GM21786 (cell line): ENCODE data around the gene RSPRY1.

Experiments used
- ATAC-seq: cut with Tn5 transposase; IDR thresholded peaks from one replicate; pipeline ENCODE4 v1.9.1; 2021; ENCODE audit not compliant: unreplicated experiment

The RSPRY1 gene

DNA sequence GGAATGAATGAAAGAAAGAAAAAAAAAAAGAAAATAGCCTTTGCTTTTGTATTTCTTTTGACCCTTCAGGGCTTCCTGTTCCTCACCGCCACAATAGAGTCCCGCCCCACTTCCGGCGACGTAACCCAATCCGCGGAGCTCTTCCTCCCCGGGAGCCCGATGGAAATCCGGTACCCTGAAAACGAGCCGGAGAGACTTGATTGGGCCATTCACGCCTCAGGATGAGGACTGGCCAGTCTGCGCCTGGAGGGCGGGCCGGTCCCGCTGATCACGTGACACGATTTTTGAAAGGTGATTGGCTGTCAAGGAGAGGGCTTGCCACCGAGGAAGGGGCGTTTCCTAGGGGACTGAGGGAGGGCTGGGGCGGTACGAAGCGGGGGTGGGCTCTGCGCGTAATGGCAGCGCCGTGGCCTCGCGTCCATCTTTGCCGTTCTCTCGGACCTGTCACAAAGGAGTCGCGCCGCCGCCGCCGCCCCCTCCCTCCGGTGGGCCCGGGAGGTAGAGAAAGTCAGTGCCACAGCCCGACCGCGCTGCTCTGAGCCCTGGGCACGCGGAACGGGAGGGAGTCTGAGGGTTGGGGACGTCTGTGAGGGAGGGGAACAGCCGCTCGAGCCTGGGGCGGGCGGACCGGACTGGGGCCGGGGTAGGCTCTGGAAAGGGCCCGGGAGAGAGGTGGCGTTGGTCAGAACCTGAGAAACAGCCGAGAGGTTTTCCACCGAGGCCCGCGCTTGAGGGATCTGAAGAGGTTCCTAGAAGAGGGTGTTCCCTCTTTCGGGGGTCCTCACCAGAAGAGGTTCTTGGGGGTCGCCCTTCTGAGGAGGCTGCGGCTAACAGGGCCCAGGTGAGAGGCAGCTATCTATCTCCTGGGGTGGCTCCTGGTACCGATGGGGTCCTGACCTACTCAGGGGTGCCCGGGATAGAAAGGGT lies at the start of gene RSPRY1, which contains the start of gene PSME3IP1:
RSPRY1 (plus strand) TSS at position 385 of the 927 bp plus-strand sequence. CDS start 18,330 bp downstream, outside the sequence.
PSME3IP1 (minus strand) TSS at position 95 of the 927 bp plus-strand sequence. CDS start 12,185 bp downstream, outside the sequence.
- ATAC-seq, result peak; percentile 86

- no peak for ATAC-seq
These were observed 49.1 kb upstream of the RSPRY1 start for GRCh38 chr16:57137043-57137442.

DNA sequence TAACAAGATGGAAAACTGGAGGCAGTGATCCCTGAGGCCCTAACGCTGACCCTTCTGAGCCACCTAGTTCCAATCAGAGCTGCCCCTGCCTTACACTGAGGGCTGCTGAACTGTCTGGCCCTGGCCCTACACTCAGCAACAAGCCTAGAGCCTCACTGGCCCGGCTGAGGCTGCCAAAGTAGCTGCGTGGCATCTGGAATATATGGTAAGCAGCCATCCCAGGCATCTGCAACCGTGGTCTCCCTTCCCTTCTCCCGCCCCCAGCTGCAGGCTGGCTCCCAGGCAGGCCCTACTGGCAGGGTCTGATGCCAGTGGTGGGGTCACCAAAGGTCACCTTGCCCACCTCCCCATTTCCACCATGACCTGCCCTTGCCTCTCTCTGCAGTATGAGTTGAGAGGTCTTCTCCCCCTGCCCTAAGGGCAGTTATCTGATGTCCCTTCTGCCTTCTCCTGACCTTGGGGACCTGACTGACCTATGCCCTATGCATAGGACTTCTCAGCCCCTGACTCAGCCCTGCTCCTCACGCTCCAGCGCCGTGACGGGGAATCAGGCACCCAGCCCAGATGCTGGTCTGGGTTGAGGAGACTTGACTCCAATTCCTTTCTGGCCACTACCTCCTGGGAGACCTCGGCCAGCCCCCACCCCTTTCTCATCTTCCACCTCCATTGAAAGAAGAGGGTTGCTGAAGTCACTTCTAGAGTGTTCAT lies 48.4 kb upstream of the RSPRY1 start:
- ATAC-seq, result no peak

GRCh38 chr16:57138281-57138935 lies 47.7 kb upstream of the RSPRY1 start:
- no peak for ATAC-seq

- ATAC-seq, result no peak
These were observed 45.0 kb upstream of the RSPRY1 start for GRCh38 chr16:57140931-57141668.

DNA sequence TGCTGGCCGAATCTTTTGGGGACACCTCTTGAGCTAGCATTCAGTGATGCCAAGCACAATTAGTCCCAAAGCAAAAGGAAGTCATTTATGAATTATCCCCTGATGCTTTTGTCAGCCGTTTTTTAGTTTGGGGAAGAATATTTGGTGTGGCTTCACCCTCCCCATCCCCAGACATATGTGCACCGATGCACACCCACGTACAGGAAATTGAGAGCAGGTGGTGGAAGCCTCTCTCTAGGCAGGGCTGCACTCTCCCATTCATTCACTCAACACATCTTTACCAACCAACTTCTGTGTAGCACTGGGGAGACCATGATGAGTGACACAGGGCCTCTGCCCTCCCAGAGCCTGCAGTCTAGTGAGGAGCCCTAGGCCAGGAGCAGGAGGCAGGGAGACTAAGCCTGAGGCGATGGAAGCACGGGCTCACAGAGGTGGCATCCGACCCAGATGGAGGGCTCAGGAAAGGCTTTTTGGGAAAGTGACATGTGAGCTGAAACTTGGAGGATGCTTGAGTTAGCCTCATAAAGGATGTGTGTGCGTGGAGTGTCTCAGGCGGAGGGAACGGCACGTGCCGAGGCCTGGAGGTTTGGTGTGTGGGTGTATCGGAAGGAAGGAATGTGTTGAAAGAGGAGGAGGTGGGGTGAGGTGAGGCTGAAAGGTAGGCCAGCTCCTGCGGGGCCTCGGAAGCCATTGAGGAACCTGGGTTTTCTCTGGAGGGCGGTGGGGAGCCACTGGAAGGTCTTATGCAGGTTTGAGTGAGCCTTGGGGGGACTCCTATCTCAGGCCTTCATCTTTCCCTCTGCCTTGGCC lies 44.1 kb upstream of the RSPRY1 start:
- no peak for ATAC-seq

GRCh38 chr16:57143149-57143921 lies 42.8 kb upstream of the RSPRY1 start:
- ATAC-seq, result no peak

DNA sequence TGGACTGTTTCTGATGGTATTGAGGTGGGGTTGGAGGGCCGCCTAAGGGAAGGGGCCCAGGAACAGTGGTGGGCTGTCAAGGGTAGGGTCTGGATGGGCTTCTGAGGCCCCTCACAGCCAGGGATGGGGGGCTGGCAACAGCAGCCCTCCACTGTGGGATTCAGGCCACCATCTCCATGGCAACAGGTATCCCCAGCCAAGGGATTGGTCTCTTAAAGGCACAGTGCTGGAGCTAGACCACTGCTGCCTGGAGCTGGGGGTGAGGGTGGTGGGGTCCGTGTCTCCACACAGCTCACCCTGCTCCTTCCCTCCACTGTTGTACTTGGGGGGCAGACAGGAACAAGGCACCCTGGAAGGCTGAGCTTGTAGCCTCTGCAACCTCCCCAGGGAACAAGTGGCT lies 42.1 kb upstream of the RSPRY1 start:
- ATAC-seq, result no peak

DNA sequence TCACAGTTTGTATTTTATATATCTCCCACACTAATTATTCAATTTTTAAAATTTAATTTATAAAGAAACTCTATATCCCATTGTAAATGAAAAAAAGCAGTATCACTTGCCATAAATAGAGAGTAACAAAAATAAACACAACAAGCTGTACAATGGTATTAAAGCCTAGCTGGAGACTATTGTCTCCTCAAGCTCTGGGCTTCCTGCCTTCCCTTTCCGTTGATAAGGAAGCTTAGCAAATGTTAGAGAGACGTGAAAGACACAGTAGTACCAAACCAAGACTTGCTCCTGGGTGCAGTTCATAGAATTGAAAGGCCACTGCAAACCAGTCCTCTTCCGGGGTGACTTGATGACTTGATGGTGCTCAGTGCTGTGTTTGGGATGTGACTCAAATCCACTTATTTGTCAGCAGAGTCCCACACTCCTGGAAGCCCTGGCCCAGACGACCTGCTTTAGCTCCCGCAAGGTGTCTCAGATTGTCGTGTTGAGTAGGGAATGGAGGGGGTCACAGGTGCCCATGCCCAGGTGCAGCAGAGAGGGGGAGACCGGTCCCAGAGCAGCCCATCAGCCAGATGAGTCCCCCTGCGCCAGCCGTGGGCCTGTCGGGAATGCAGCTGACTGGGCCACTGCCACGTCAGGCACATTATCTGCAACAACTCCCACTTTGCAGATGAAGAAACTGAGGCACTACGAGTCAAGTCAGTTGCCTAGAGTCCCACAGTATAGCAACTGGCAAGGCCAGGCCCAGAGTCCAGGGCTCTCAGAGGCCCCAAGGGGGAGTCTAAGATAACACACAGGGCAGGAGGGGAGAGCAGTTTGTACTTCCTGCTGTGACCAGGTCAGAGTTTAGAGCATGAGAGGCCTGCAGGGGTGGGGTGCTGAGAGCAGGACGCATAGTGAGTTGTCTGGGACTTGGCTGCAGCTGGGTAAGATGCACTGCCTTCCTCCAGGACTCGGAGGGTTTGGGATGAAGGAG lies 40.8 kb upstream of the RSPRY1 start:
- no peak for ATAC-seq

GRCh38 chr16:57146040-57146647 lies 40.0 kb upstream of the RSPRY1 start:
- no peak for ATAC-seq

DNA sequence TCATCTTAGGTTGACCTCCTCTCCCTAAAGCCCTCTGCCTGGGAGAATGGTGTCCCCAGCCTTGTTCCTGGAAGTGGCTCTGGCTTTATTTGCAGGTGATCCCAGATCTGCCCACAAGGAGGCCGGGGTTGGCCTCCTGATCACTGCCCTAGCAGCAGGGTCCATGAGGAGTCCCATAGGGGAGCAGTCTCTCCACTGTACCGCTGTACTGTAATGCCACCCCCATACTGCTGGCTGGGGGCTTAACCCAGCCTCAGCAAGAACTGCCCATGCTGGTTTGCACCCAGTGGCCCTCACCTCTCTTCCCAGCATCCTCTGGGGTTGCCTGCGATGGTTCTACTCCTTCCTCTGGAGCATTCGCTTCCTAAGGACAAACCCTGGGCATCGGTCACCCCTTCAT lies 39.4 kb upstream of the RSPRY1 start:
- no peak for ATAC-seq

GRCh38 chr16:57147381-57148221 lies 38.5 kb upstream of the RSPRY1 start:
- no peak for ATAC-seq

DNA sequence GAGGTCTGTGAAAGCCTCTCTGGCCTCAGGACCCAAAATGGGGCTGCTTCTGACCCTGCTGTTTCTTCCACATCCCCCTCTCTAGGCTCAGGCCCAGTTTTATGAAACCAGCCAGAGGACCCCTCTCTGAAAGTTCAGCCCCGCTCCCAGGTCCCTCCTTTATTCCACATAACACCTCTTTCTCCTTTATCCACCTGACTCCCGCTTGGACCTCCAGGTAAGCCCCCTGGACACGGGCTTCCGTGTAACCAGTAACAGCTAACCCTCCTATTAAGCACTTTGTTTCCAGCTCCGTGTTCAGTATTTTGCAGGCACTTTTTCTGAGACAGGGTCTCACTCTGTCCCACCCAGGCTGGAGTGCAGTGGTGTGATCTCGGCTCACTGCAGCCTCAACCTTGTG lies 37.6 kb upstream of the RSPRY1 start:
- no peak for ATAC-seq

DNA sequence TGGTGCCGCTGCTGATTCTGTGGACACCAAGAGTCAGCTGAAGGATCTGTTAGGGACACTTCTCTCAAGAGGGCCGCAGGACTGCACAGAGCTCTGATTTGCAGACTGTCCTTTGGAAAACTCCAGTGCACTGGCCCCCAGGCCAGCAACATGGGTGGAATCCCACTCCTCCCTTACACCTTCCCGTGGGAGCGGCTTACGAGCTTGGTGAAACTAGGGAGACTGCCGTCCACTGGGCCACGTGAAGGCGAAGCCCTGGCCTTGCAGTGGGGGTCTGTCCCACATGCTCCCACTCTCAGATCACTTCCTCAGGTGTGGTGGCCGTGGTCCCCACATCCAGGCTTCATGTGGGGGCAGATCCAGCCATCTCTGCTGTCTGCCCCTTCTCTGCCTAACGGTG lies 36.7 kb upstream of the RSPRY1 start:
- no peak for ATAC-seq

DNA sequence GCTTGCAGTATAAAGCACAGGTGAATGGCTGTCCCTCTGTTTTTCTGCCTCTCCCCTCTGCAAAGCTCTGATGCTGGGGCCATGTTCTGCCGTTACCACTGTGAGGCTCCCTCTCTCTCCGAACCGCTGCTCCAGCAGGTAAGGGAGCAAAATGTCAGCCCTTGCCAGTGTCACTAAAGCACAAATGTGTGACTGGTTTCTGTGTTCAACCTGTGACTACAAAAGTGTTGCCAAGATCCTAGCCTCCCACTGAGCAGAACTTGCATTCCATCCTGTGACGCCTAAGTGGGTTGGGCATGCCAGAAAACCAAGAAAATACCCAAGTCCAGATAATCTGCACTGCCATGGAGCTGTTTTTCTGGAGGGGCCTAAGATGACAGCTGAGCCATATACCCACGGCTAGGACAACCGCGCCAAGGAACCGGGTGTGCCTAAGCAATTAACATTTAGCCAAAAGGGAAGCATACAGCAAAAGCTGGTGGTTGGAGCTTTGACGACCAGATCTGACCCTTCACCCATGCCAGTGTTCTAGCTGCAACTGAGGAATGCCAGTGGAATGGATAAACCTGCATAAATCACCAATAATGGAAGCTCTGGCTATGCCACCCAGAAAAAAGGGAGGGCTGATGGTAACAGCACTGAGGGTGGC lies 35.3 kb upstream of the RSPRY1 start:
- ATAC-seq, result no peak

DNA sequence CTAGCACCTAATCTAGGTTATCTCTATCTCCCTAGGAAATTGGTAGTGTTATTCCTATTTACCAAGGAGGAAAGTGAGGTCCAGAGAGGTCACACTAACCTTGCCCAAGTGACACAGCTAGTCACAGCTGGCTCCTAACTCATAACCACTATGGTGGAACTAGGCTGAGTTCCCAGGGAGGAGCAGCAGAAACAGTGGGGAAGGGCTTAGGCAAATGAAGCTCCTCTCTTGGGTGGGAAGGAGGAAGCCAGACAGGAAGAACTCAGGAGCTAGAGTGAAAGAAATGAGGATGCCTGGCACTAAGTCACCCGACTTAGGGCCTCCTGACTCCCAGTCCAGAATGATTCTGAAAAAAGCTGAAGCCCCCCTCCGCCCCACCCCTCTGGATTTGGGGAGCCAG lies 34.8 kb upstream of the RSPRY1 start:
- no peak for ATAC-seq
